GM21529 (cell line): ENCODE data around the gene CTLA4.
"Not testable (repeated sequence)": the region's sequence is repeated elsewhere in the genome, so short reads cannot be mapped to it uniquely, and the experiment has no call there.

Experiments
- ATAC-seq: cut with Tn5 transposase; IDR thresholded peaks from one replicate; pipeline ENCODE4 v1.9.1; 2021; ENCODE audit not compliant: unreplicated experiment

Gene CTLA4

GRCh38 chr2:203855274-203855673 lies 12.3 kb upstream of the CTLA4 start:
- ATAC-seq: no peak

DNA sequence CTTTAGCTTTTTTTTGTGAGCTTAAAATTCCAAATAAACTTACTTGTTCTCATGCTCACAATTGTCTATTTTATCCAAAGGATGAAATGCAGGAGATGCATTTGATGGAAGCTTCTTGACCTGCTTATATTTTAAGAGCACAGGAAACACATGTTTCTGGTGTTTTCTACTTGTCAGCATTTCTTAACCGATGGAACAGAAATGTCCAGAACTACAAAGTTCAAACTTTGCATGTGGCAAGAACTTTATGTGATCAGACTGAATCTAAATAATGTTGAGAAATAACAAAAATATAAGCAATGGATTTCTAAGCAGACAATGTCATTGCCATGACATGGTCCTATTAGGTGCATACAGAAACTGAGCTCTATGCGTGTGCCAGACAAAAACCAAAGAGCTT lies 9.9 kb upstream of the CTLA4 start:
- no peak for ATAC-seq

DNA sequence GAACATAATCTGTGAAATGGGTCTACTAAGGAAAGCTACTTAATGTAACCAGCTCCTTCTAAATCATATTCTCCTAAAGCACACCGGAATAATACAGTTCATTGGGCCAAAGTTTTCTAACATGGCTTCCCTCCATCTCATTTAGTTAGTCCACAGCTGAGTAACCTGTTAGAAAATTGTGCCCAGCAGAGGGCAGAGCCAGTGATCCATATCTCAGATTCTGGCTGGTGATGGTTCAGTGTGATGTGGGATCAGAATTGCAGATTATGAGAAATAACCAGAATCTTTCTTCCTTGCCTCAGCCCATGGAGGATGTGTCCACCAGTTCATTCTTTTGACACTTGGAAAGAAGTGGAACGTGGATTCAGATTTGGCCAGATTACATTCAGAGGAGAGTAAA lies 9.4 kb upstream of the CTLA4 start:
- ATAC-seq: no peak

GRCh38 chr2:203859030-203859789 lies 8.4 kb upstream of the CTLA4 start:
- ATAC-seq: no peak

DNA sequence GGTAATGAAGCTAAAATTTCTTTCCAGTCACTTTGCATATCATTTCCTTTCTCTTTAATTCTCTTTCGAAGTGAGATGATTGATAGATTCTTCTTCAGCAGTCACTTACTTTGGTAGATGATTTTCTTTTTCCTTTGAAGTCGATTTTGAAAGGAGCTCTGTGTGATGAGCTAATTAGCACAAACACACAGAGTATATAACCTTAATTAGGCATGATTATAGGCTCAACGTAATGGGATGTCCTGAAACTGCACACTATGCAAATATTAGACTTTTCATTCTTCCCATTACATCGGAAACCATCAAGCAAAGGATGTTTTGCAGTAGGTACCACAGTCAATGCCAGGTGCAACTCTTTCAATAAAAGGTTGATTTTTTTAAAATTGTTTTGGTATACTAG lies 6.4 kb upstream of the CTLA4 start:
- no peak for ATAC-seq

GRCh38 chr2:203861607-203862006 lies 6.0 kb upstream of the CTLA4 start:
- ATAC-seq: no peak

DNA sequence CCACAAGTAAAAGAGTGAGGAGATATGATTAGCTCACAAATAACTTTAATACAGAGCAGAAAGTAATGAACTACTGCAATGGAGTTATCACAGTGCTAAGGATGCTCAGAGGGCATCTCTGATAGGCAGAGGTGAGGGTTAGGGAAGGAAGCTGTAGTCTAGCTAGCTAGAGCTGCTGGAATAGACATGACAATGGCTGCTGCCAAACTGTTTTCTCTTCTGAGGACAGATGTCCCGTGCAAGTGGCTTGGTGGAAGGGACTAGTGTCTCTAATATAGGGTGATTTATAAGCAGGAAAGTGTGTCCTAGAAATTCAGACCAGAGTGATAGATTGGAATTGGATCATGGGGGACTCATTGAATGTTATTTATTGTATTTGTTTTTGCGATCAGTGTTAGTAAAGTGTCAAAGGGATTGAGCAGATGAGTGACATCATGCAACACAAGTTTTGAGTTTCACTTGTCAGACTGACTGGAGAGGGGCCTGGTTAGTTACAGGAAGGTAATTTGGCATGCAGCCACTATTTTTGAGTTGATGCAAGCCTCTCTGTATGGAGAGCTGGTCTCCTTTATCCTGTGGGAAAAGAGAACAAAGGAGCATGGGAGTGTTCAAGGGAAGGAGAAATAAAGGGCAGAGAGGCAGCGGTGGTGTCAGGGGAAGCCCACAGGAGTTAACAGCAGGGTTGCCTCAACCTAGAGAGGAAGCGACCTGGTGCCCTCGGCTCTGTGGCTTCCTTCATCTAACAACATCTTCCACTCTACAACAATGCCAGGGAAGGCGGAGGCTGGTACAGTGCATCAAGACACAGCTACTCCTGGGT lies 1.9 kb downstream of the CTLA4 start:
- ATAC-seq: no peak

GRCh38 chr2:203870481-203870880 lies 2.9 kb downstream of the CTLA4 start:
- no peak for ATAC-seq

GRCh38 chr2:203870941-203871340 lies 3.4 kb downstream of the CTLA4 start:
- ATAC-seq: no peak

DNA sequence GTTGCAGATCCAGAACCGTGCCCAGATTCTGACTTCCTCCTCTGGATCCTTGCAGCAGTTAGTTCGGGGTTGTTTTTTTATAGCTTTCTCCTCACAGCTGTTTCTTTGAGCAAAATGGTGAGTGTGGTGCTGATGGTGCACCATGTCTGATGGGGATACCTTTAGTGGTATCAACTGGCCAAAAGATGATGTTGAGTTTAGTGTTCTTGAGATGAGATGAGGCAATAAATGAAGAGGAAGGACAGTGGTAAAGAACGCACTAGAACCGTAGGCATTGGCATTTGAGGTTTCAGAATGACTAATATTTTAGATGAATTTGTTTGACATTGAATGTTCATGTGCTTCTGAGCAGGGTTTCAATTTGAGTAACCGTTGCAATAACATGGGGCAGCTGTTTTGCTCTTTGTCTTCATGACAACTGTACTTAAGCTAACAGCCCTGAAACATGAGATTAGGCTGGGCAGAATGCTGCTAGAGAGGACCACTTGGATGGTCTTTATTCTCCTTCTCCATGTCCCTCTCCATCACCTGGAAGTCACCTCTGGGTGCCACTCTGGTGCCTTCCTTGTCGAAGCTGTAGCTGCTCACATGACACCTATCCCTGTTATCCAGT lies 3.9 kb downstream of the CTLA4 start:
- peak; percentile 92 for ATAC-seq

- ATAC-seq: no peak
These were observed 5.9 kb downstream of the CTLA4 start for GRCh38 chr2:203873461-203873860.

GRCh38 chr2:203873921-203874631 lies 6.5 kb downstream of the CTLA4 start:
- ATAC-seq: no peak

- no peak for ATAC-seq
These were observed 7.9 kb downstream of the CTLA4 start for GRCh38 chr2:203875471-203875870.

DNA sequence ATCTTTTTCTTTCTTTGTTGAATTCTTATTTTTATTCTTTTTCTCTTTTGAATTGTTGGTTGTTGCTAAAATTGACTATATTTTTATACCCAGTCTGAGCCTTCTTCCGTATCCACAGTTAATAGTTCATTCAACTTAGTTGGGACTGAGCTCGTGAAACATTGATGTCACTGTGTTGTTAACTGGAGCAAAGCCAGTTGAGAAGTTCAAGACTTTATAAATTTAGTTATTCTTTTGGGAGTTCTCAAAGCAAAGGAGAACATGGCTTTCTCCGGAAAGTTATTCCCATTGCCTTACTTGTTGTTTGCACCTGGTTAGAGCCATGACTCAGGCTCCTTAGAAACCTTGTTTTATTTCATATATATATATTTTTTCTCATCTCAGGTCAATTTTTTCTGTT lies 8.8 kb downstream of the CTLA4 start:
- ATAC-seq: no peak

- ATAC-seq: no peak
These were observed 10.5 kb downstream of the CTLA4 start for GRCh38 chr2:203878063-203878462.

DNA sequence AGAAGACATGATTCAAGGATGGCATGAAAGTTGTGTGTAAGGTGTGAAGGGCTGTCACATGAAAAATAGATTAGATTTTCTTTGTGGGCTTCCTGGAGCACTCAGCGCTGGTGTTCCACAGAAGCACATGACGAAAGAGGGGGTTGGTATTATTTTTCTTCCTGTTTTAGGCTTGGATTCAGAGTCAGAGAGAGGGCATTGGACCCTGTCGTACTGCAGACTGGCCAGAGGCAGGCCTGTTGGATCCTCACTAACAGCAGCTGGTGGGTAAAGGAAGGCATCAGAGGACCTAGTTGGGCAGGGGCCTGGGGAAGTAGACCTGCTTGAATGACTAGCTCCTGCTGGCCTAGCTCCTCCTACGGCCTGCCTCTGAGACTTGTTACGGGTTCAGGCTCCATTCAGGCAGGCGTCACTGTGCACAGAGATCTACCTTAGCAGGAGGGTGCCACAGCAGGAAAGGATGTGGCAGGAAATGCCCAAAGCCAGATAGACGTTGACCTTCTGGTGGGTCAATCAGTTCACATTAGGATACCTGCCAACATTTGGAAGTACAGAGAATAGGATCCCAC lies 13.1 kb downstream of the CTLA4 start:
- ATAC-seq: no peak

GRCh38 chr2:203881185-203881584 lies 13.6 kb downstream of the CTLA4 start:
- ATAC-seq: not testable (repeated sequence)

DNA sequence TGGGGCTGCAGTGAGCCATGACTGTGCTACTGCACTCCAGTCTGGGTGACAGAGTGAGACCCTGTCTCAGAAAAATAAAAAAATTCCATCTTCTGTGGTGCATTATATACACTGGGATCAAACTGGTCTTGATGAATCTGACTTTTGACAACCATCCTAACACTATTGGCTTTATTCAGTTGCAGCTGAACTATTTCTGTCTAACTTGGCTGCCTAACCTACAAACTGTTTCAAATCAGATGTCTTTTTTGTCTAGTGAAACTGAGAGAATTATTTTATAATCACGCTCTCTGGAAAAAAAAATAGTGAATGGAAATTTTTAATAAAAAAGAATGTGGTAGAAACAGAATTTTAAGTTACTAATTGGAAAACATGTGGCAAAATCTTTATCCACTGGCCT lies 15.0 kb downstream of the CTLA4 start:
- no peak for ATAC-seq

GRCh38 chr2:203886661-203887151 lies 19.1 kb downstream of the CTLA4 start:
- no peak for ATAC-seq

GRCh38 chr2:203887677-203888076 lies 20.1 kb downstream of the CTLA4 start:
- no peak for ATAC-seq

- no peak for ATAC-seq
These were observed 22.0 kb downstream of the CTLA4 start for GRCh38 chr2:203889542-203889941.
